GM21576 (cell line): ENCODE data around the gene RHOF.
A peak's percentile ranks its signal among the peaks of the same experiment; 100 is the strongest.
"Not testable (repeated sequence)": the region's sequence is repeated elsewhere in the genome, so short reads cannot be mapped to it uniquely, and the experiment has no call there.

ENCODE experiments used
- ATAC-seq: cut with Tn5 transposase; IDR thresholded peaks from one replicate; pipeline ENCODE4 v1.9.1; 2021; ENCODE audit warnings: mild to moderate bottlenecking, moderate library complexity; ENCODE audit not compliant: unreplicated experiment

The RHOF gene

GRCh38 chr12:121793838-121794533 lies 498 bp upstream of the RHOF start:
- ATAC-seq: peak; percentile 39

- no peak for ATAC-seq
Observed at GRCh38 chr12:121792607-121793439, 665 bp downstream of the RHOF start.

GRCh38 chr12:121791671-121792551 lies 1.6 kb downstream of the RHOF start:
- ATAC-seq: no peak

GRCh38 chr12:121790785-121791184 lies 2.7 kb downstream of the RHOF start:
- not testable (repeated sequence) for ATAC-seq

GRCh38 chr12:121789800-121790728 lies 3.4 kb downstream of the RHOF start:
- peak; percentile 38 for ATAC-seq

- peak; percentile 6 for ATAC-seq
Observed at GRCh38 chr12:121789233-121789781, 4.2 kb downstream of the RHOF start.

GRCh38 chr12:121788176-121788818 lies 5.2 kb downstream of the RHOF start:
- no peak for ATAC-seq

- no peak for ATAC-seq
Observed at GRCh38 chr12:121787063-121788025, 6.1 kb downstream of the RHOF start.

GRCh38 chr12:121786440-121786825 lies 7.1 kb downstream of the RHOF start:
- no peak for ATAC-seq

GRCh38 chr12:121784460-121784859 lies 9.0 kb downstream of the RHOF start:
- ATAC-seq: no peak

- ATAC-seq: no peak
Observed at GRCh38 chr12:121783766-121784165, 9.7 kb downstream of the RHOF start.

GRCh38 chr12:121781998-121782979 lies 11.2 kb downstream of the RHOF start:
- peak; percentile 44 for ATAC-seq

- peak; percentile 22 for ATAC-seq
Observed at GRCh38 chr12:121781484-121781997, 11.9 kb downstream of the RHOF start.

GRCh38 chr12:121780429-121780828 lies 13.1 kb downstream of the RHOF start:
- no peak for ATAC-seq

GRCh38 chr12:121779422-121779895 lies 14.0 kb downstream of the RHOF start:
- no peak for ATAC-seq

- no peak for ATAC-seq
Observed at GRCh38 chr12:121778567-121779421, 14.7 kb downstream of the RHOF start.
